ENCODE measurements around the gene REXO2.

Gene REXO2

DNA sequence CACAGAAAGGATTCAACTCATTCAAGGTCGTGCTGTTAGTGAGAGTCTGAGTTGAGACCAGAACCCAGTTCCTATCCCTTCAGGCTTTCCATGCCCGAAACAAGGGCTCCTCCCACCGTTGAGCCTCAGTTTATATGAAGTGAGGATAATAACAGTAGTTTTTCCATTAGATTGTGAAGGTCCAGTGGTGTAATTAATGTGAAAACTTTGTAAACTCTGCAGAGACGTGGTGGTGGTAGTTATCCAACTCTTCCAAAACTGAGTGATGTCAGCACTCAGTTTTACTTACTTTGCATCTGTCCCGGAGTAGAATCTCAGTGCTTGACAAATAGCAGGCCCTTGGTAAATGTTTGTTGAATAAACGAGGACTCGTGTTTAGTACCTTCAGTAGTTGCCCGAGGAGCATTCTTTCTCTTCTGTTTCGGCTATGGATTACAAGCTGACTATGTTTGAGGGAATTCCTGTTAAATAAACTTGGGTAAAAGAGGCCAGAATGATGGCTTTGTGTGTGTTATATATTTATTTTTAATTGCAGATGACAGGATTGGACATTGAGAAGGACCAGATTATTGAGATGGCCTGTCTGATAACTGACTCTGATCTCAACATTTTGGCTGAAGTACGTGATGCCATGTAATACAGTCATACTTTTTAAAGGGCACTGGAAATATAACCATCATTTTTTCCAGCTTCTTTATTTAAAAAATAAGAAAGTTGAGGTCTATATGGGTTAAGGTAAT, 1.0 kb downstream of the REXO2 start:
- no peak for DNase-seq (ENCODE audit: extremely low read depth in 1 of 2, low read depth in 1 of 2)

DNA sequence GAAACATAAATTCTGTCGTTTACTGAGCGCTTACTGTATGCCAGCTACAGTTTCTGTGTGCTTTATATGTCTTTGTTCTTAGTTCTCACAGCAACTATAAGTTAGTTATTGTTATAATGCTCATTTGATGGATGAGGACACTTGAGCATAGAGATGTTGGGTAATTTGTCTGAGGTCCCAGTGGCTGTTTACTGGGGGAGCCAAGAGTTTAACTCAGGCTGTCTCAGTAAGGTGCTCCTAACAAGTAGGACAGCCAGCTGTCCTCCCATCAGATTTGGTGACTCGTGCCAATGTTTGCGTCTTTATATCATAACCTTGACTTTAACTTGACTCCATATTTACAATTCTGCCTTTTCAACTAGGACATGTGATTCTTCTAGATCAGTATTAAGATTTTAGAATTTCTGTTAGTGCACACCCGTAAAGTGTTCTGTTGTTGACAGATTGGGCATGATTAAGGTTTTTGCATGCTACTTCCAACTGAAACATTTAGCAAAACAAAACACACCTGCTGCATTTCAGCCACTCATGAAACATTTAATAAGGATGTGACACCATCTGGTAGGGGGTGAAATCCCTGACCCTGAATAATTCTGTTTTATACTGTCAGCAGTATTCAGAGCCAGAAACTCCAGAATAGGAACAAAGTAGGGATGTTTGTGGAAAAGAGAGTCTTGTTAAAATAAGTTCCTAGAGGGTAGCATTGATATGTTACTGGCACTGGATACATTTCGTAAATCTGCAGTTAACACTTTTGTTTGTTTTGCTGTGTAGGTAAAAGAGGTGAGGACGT, 1.9 kb downstream of the REXO2 start:
- DNase-seq (ENCODE audit: extremely low read depth in 1 of 2, low read depth in 1 of 2) = no peak

DNA sequence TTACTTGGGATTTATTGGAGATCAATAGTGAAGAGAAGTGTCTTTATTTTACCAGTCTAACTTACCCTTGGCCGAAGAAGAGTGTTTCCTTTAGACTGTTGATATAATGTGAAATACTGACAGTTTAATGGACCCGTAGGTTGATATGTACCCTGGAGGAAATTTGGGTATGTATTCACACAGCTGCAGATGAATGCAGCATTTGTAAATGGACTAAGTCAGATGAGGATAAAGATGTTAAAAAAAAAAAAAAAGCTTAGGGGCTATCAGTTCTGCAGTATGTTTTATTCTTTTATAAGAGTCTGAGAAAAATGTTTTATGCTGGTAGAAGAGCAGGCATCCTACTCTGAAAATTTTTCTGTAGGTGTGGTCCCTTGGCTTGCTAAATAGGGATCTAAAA, 2.7 kb downstream of the REXO2 start:
- DNase-seq (ENCODE audit: extremely low read depth in 1 of 2, low read depth in 1 of 2) = no peak

DNA sequence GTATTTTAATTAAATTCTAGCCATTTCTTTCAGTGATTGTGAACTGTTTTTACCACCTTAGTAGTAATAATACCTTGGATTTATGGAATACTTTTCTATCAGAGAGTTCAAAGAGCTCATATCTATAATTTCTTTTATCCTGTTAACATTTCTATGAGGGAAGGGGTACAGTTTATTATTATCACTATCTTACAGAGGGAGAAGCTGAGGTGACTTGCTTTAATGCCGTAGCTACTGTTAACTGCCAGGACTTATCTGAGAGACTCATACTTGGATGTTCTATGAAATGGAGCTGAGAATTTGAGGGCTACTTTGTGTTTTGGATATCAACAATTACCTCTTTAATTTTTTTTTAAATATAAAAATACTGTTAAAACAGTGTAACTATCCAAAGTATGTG, 3.3 kb downstream of the REXO2 start:
- DNase-seq (ENCODE audit: extremely low read depth in 1 of 2, low read depth in 1 of 2) = no peak

DNA sequence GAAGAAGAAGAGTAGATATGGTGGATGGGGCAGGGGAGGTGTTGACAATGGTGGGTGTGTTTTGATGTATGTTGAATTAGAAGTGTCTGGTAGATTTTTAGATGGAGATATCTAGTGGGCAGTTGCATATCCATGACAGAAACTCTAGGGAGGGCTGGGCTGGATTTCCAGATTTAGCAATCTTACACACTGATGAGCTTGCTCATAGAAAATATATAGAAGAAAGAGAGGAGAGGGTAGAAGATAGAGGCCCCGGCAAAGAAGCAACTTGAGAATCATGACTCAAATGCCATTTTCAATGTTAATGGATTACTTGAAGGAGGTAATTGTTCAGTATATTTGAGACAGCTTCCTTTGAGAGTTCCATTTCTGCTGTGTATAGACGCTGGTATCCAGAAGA, 8.2 kb downstream of the REXO2 start:
- no peak for DNase-seq (ENCODE audit: extremely low read depth in 1 of 2, low read depth in 1 of 2)

DNA sequence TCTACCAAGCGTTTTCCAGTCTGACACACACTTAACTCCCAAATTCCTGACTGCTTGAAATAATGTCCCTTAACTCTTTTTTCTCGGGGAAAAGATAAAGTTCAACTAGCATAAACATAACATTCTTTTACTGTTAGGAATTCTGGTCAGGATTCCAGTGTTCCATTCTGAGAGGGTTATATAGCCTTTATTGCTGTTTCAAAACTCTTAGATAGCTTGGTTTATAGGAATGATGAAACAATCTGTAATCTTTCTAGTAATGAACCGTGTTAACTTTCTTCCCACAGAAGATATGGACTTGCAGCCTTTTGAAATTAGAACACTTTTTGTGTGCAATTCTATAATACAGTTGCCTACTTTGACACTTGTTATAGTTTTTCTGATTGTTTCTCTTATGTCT, 8.6 kb downstream of the REXO2 start:
- DNase-seq (ENCODE audit: extremely low read depth in 1 of 2, low read depth in 1 of 2) = no peak

DNA sequence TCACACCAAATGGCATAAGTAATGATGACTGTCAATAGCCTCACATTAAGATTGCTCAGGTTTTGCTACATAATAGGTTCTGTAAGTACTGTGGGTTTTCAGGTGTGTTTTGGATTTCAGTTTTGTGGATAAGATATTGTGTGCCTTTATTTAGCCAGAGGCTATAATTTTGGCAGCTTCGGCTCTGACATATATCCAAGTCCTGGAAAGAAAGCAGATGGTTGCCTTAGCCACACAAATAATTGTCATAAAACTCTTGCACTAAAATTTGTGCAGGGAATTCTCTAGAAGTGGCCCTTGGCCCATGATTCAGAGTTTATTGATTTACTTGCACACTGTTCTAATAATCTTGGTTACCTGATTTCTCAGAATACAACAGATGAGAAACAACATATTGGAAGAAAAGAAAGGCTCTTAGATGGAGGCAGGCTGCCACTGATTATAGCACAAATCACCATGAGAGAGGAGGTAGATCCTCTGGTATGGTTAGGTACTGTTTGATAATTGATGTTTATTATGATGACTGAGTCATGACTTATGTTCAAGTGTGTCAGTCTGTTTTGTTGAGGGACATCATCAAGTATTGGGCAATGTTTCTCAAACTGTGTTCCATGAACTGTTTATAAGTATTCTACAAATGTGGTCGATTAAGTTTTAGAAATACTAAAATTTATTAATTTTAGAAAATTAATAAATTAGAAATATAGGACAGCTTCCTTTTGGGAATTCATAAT, 9.6 kb downstream of the REXO2 start:
- no peak for DNase-seq (ENCODE audit: extremely low read depth in 1 of 2, low read depth in 1 of 2)

DNA sequence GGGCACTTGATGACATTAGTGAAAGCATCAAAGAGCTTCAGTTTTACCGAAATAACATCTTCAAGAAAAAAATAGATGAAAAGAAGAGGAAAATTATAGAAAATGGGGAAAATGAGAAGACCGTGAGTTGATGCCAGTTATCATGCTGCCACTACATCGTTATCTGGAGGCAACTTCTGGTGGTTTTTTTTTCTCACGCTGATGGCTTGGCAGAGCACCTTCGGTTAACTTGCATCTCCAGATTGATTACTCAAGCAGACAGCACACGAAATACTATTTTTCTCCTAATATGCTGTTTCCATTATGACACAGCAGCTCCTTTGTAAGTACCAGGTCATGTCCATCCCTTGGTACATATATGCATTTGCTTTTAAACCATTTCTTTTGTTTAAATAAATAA, 10.6 kb downstream of the REXO2 start:
- no peak for DNase-seq (ENCODE audit: extremely low read depth in 1 of 2, low read depth in 1 of 2)

DNA sequence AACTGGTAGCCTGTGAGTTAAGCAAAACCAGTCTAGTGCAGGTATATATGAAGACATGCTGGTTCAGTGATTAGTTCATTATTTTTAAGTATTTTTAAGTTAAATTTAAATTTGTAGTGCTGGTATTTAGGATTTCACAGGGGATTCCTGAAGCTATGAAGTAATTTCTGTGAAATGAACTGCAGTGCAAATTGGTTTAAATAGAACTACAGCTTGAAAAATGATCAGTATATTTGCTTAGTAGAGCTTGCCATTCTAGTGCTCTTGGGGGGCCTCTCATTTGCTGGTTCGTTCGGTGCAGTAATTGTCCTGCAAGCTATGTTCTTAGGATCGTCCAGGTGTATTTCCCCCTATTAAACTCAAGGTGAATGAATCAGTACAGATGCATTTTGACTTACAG, 13.1 kb downstream of the REXO2 start:
- no peak for DNase-seq (ENCODE audit: extremely low read depth in 1 of 2, low read depth in 1 of 2)

DNA sequence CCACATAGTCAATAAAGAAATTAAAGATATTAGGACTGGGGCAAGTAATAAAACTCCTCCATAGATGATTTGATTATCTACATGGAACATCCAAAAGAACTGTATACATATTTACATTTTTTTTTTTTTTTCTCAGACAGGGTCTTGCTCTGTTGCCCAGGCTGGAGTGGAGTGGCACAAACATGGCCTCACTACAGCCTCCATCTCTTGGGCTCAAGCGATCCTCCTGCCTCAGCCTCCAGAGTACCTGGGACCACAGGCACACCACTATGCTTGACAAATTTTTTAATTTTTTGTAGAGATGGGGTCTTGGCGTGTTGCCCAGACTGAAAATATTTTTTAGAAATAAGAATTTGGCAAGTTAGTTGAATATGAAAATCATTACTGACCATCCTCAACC, 24.7 kb downstream of the REXO2 start:
- DNase-seq (ENCODE audit: extremely low read depth in 1 of 2, low read depth in 1 of 2) = no peak

DNA sequence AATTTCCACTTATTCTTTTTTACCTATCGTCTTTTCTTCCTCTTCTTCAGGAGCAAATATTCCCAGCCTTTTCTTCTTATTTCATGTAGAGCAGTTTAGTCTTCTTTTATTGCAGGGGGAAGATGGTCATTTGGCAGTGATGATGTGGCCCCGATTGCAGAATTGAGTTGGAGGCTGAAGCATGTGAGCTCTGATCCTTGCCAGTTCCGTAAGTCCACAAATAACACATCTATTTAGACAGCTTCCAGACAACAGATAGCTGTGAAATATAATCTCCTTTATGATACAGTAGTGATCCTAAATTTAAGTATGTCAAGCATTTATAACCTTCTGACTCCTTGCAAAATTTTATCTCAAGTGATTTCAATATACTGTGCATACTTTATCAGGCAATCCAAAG, 27.5 kb downstream of the REXO2 start:
- no peak for DNase-seq (ENCODE audit: extremely low read depth in 1 of 2, low read depth in 1 of 2)

DNA sequence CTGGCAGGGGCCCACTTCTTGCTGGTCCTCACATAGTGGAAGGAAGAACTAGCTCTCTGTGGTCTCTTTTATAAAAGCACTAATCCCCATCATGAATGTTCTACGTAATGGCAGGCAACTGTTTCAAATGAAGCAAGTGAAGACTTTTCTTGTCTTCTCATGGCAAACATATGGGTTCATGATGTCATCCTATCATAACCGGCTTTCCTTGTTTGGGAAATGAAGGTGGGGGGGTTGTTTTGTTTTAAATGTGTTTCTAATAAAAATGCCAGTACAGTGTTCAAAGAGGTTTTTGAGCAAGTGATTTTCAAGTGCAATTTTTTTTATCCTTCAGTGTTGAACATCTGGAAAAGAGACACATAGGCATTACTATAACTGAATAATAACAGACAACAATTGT, 33.4 kb downstream of the REXO2 start:
- DNase-seq (ENCODE audit: extremely low read depth in 1 of 2, low read depth in 1 of 2) = no peak

DNA sequence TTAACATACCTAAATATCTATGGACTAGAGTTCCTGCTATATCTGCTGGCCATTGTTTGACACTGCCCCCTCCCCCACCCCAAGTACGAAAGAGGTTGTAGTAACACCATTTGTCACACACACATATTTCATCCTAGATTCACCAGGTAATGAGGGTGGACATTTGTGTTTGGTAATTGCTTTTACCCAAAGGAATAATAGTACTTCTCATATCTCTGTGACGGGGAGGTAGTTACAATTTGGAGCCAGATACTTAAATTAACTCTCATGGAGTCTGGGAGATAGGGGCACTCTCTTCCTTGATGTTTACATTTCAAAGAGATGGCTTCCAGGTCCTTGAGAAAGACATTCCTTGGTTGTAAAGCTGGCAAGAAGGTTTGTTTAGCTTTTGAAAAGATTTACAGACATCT, 38.7 kb downstream of the REXO2 start:
- no peak for DNase-seq (ENCODE audit: extremely low read depth in 1 of 2, low read depth in 1 of 2)

DNA sequence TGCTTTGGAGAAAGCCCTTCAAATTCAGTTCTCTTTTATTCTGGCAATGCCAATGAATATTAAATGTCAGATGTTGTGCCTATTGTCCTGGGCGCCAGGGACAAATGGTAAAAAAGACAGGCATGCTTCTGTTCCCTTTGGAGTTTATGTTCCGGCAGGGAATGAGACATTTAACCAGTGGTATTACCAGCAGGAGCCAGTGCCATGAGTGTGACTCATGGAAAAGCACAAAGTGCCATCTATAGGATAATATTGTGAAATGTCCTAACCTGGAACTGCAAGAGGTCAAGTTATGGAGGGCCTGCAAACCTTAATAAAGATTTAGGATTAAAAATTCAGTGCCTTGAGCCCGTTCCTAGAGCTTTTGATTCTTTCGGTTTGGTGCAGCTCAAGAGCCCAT, 39.5 kb downstream of the REXO2 start:
- no peak for DNase-seq (ENCODE audit: extremely low read depth in 1 of 2, low read depth in 1 of 2)

DNA sequence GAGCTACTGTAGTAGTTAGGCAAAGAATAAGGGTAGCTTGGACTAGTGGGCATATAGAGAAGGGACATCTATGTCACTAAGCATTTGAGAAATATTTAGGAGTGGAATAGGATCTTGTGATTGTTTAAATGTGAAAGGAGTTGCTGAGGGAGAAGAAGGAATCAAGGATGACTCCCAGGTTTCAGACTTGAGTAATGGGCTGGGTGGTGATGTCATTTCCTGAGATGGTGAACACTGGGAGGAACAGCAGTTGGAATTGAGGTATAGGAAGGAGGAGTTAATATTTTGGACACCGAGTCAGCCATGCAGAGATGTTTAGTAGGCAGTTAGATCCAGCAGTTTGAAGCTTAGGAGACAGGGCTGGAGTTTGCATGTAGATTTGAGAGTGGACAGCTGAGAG, 40.1 kb downstream of the REXO2 start:
- DNase-seq (ENCODE audit: extremely low read depth in 1 of 2, low read depth in 1 of 2) = no peak

DNA sequence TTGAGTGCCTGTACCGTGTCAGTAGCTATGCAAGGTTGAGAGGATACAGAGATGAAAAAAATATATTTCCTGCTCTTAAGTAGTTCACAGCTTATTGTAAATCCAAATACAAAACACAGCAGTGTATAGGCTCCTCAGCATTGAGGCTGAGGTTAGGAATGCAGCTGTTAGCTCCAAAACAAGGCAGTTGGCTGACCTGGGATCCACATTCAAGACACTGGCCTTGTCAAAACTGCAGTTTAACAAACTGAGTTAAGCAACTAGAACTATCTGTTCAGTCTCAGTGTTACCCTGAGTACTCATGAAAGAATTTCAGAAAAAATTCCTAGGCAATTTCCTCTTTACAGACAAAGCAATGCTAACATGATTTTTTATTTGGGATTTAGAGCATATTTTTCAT, 42.8 kb downstream of the REXO2 start:
- DNase-seq (ENCODE audit: extremely low read depth in 1 of 2, low read depth in 1 of 2) = no peak

DNA sequence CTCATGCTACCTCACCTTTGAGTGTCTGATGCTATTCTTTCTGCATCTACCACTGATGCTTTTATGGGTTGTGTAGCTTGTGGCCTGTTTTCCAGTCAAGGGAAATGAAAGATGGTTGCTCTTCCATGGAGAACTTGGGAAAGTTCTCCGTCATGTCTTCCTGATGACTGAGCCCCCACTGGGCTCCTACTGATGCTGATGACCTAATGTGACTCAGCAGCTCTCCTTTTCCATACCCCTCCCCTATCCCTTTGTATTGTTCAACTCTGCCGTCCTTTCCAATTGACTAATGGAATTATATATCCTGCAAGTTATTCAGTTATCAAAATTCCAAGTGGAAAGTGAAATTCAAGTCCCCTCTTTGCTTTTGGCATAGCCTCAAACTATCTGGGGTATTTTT, 44.7 kb downstream of the REXO2 start:
- no peak for DNase-seq (ENCODE audit: extremely low read depth in 1 of 2, low read depth in 1 of 2)

DNA sequence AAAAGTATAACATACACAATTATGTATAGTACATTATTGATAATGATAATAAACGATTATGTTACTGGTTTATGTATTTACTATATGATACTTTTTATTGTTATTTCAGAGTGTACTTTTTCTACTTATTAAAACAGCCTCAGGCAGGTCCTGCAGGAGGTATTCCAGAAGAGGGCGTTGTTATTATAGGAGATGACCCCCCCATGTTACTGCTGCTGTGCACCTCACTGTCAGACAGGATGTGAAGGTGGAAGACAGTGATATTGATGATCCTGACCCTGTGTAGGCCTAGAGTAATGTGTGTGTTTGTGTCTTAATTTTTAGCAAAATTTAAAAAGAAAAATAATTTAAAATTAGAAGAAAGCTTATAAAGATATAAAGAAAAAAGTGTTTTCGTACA, 57.6 kb downstream of the REXO2 start:
- DNase-seq (ENCODE audit: extremely low read depth in 1 of 2, low read depth in 1 of 2) = no peak

DNA sequence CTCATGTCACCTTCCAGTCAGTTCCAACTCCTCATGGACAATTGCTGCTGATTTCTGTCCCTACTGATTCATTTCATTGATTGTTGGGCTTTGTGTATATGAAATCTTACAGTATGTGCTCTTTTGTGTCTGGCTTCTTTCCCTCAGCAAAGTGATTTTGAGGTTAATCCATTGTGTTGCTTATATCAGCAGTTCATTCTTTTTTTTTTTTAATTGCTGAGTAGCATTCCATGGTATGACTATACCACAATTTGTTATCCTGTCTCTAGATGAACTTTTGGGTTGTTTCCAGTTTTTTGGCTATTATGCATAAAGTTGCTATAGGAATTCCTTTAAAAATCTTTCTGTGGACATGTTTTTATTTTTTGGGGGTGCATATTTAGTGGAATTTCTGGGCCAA, 60.5 kb downstream of the REXO2 start:
- DNase-seq (ENCODE audit: extremely low read depth in 1 of 2, low read depth in 1 of 2) = no peak
